Measurements from ENCODE around the gene BMERB1. TPM values are rescaled to one million over a fixed set of nuclear protein-coding genes. Genes with fewer than 3 reads are reported as not detected.
"Not testable (repeated sequence)": the region's sequence is repeated elsewhere in the genome, so short reads cannot be mapped to it uniquely, and the experiment has no call there.

Gene BMERB1
- total RNA-seq, 2 donors from 2014 or later = 6.3 to 10.4 TPM

- no peak for TF ChIP-seq CTCF (conservative IDR thresholded peaks at IDR 0.05)
- Mint-ChIP-seq H3K9me3 (peaks cover 2% of the 10 kb centered on the region), H3K27me3 (ENCODE audit: insufficient read depth) (no peaks in the 10 kb centered on the region), H3K4me3 (no peak overlapping the region), H3K36me3 (ENCODE audit: low read depth) (no peaks in the 10 kb centered on the region), H3K27ac (no peak overlapping the region), H3K4me1 (peaks cover 7% of the 10 kb centered on the region)
- no peaks in the 10 kb centered on the region for H3K9me3 ChIP-seq (ENCODE audit: control insufficient read depth, low read length)
- WGBS, 2 experiments (ENCODE audit: insufficient coverage in 1 of 2, insufficient read length in 1 of 2) = 91 to 93% methylated on average over 5 to 10 of the region's 10 CpGs
- no peak for DNase-seq
- H3K27ac ChIP-seq (ENCODE audit: low read depth, low read length) = no peak overlapping the region
- H3K4me3 ChIP-seq (ENCODE audit: low read length) = no peak overlapping the region
- H3K27me3 ChIP-seq (ENCODE audit: control insufficient read depth, insufficient read depth, low read length, poor library complexity, severe bottlenecking) = no peaks in the 10 kb centered on the region
- H3K36me3 ChIP-seq (ENCODE audit: control insufficient read depth, insufficient read depth, low read length) = no peaks in the 10 kb centered on the region
- no peak overlapping the region for H3K9ac ChIP-seq (ENCODE audit: extremely low read depth, low read length, poor library complexity, severe bottlenecking)
- peaks cover 4% of the 10 kb centered on the region for H3K4me1 ChIP-seq (ENCODE audit: control insufficient read depth, insufficient read depth, low read length)
Observed at GRCh38 chr16:15451098-15451731, 16.8 kb downstream of the BMERB1 start.

- no peak overlapping the region for H3K4me3 Mint-ChIP-seq
- no peaks in the 10 kb centered on the region for H3K36me3 Mint-ChIP-seq (ENCODE audit: low read depth)
- no peaks in the 10 kb centered on the region for H3K27me3 Mint-ChIP-seq (ENCODE audit: insufficient read depth)
- TF ChIP-seq CTCF (conservative IDR thresholded peaks at IDR 0.05) = no peak
- Histone ChIP-seq H3K9ac (ENCODE audit: extremely low read depth, low read length, poor library complexity, severe bottlenecking) (no peak overlapping the region), H3K4me3 (ENCODE audit: low read length) (no peak overlapping the region), H3K36me3 (ENCODE audit: control insufficient read depth, insufficient read depth, low read length) (no peaks in the 10 kb centered on the region), H3K4me1 (ENCODE audit: control insufficient read depth, insufficient read depth, low read length) (peaks cover 4% of the 10 kb centered on the region), H3K27me3 (ENCODE audit: control insufficient read depth, insufficient read depth, low read length, poor library complexity, severe bottlenecking) (no peaks in the 10 kb centered on the region), H3K27ac (ENCODE audit: low read depth, low read length) (no peak overlapping the region), H3K9me3 (ENCODE audit: control insufficient read depth, low read length) (no peaks in the 10 kb centered on the region)
- no peak for DNase-seq
- no peaks in the 10 kb centered on the region for H3K9me3 Mint-ChIP-seq
- no peak overlapping the region for H3K27ac Mint-ChIP-seq
- 90 to 93% methylated on average over 6 to 8 of the region's 8 CpGs for WGBS, 2 experiments (ENCODE audit: insufficient coverage in 1 of 2, insufficient read length in 1 of 2)
- peaks cover 7% of the 10 kb centered on the region for H3K4me1 Mint-ChIP-seq
Observed at GRCh38 chr16:15452246-15452855, 18.0 kb downstream of the BMERB1 start.

- not testable (repeated sequence) for H3K4me3 ChIP-seq (ENCODE audit: low read length); H3K4me1 Mint-ChIP-seq; H3K27me3 Mint-ChIP-seq (ENCODE audit: insufficient read depth); H3K9me3 Mint-ChIP-seq; H3K27ac Mint-ChIP-seq; H3K27ac ChIP-seq (ENCODE audit: low read depth, low read length); H3K36me3 Mint-ChIP-seq (ENCODE audit: low read depth); H3K9me3 ChIP-seq (ENCODE audit: control insufficient read depth, low read length); H3K4me1 ChIP-seq (ENCODE audit: control insufficient read depth, insufficient read depth, low read length); H3K9ac ChIP-seq (ENCODE audit: extremely low read depth, low read length, poor library complexity, severe bottlenecking); H3K27me3 ChIP-seq (ENCODE audit: control insufficient read depth, insufficient read depth, low read length, poor library complexity, severe bottlenecking); H3K4me3 Mint-ChIP-seq; DNase-seq; H3K36me3 ChIP-seq (ENCODE audit: control insufficient read depth, insufficient read depth, low read length)
- WGBS, 2 experiments (ENCODE audit: insufficient coverage in 1 of 2, insufficient read length in 1 of 2) = 93 to 97% methylated on average over 6 to 7 of the region's 7 CpGs
Observed at GRCh38 chr16:15453296-15453695, 18.9 kb downstream of the BMERB1 start.

GRCh38 chr16:15454933-15455332 is 20.5 kb downstream of the BMERB1 start:
- H3K4me1 ChIP-seq (ENCODE audit: control insufficient read depth, insufficient read depth, low read length); H3K27ac ChIP-seq (ENCODE audit: low read depth, low read length); H3K27ac Mint-ChIP-seq; DNase-seq; H3K27me3 Mint-ChIP-seq (ENCODE audit: insufficient read depth); H3K4me1 Mint-ChIP-seq; H3K9me3 Mint-ChIP-seq; H3K9me3 ChIP-seq (ENCODE audit: control insufficient read depth, low read length); H3K4me3 ChIP-seq (ENCODE audit: low read length); H3K9ac ChIP-seq (ENCODE audit: extremely low read depth, low read length, poor library complexity, severe bottlenecking); H3K27me3 ChIP-seq (ENCODE audit: control insufficient read depth, insufficient read depth, low read length, poor library complexity, severe bottlenecking); H3K36me3 Mint-ChIP-seq (ENCODE audit: low read depth); H3K36me3 ChIP-seq (ENCODE audit: control insufficient read depth, insufficient read depth, low read length); H3K4me3 Mint-ChIP-seq: not testable (repeated sequence)
- 95 to 96% methylated on average over 9 to 11 of the region's 11 CpGs for WGBS, 2 experiments (ENCODE audit: insufficient coverage in 1 of 2, insufficient read length in 1 of 2)
